Ishikawa (cell line): ENCODE data around the gene OR5H14.

ENCODE experiments used
- CEBPB ChIP-seq: IDR thresholded peaks from 2 replicates; pipeline ENCODE4 v1.6.1; 2012
- CREB1 ChIP-seq: IDR thresholded peaks from 2 replicates; pipeline ENCODE4 v1.6.1; 2012; ENCODE audit warnings: low read depth
- EGR1 ChIP-seq: IDR thresholded peaks from 2 replicates; pipeline ENCODE4 v1.6.1; 2012
- EP300 ChIP-seq: IDR thresholded peaks from 2 replicates; pipeline ENCODE4 v1.6.1; 2012; ENCODE audit warnings: borderline replicate concordance
- FOXM1 ChIP-seq: IDR thresholded peaks from 2 replicates; pipeline ENCODE4 v1.6.1; 2012; ENCODE audit warnings: low read depth, borderline replicate concordance
- NFIC ChIP-seq: IDR thresholded peaks from 2 replicates; pipeline ENCODE4 v1.6.1; 2012
- RAD21 ChIP-seq: IDR thresholded peaks from 2 replicates; pipeline ENCODE4 v1.6.1; 2012; ENCODE audit warnings: low read depth
- REST ChIP-seq: IDR thresholded peaks from 2 replicates; pipeline ENCODE4 v1.6.1; 2012; ENCODE audit warnings: low read depth, mild to moderate bottlenecking
- TAF1 ChIP-seq: IDR thresholded peaks from 2 replicates; pipeline ENCODE4 v1.6.1; 2012; ENCODE audit warnings: low read depth, mild to moderate bottlenecking
- TCF12 ChIP-seq: IDR thresholded peaks from 2 replicates; pipeline ENCODE4 v1.6.1; 2012; ENCODE audit warnings: low read depth
- TEAD4 ChIP-seq: IDR thresholded peaks from 2 replicates; pipeline ENCODE4 v1.6.1; 2012
- YY1 ChIP-seq: IDR thresholded peaks from 2 replicates; pipeline ENCODE4 v1.6.1; 2012; ENCODE audit warnings: low read depth
- ZBTB7A ChIP-seq: IDR thresholded peaks from 2 replicates; pipeline ENCODE4 v1.6.1; 2012; ENCODE audit warnings: low read depth
- TF ChIP-seq, protein P1 (sequence below): IDR thresholded peaks from 2 replicates; pipeline ENCODE4 v1.6.1; 2012
- TF ChIP-seq, protein P2 (sequence below): IDR thresholded peaks from 2 replicates; pipeline ENCODE4 v1.6.1; 2012

Gene OR5H14

DNA sequence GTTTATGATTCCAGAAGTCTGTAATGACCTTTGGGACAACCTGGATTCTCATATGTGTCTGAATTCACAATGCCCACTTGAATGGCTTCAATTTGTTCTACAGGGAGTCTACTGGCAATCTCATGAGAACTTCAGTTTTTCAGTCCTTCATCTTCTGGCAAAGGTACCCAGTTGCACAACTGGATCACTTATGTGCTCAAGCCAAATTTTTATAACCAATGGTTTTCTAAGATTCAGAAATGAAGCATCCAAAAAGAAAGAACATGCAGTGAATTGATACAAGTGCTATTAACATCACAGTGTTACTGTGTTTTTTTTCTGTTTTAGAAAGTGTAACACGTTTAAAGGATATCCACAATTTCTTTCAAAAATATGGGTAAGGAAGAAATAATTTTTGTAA lies at the start of gene OR5H14:
Gene OR5H14, plus strand, starts transcription at position 301 of the 400 bp plus-strand sequence. CDS start 1,907 bp downstream, outside the sequence.
- TF ChIP-seq TCF12: no peak
- TF ChIP-seq CREB1: no peak
- TF ChIP-seq TAF1: no peak
- no peak for TF ChIP-seq YY1
- TF ChIP-seq ZBTB7A: no peak
- TF ChIP-seq, protein P1, sequence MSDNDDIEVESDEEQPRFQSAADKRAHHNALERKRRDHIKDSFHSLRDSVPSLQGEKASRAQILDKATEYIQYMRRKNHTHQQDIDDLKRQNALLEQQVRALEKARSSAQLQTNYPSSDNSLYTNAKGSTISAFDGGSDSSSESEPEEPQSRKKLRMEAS: no peak
- TF ChIP-seq, protein P2, sequence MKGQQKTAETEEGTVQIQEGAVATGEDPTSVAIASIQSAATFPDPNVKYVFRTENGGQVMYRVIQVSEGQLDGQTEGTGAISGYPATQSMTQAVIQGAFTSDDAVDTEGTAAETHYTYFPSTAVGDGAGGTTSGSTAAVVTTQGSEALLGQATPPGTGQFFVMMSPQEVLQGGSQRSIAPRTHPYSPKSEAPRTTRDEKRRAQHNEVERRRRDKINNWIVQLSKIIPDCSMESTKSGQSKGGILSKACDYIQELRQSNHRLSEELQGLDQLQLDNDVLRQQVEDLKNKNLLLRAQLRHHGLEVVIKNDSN: no peak
- TF ChIP-seq REST: no peak

DNA sequence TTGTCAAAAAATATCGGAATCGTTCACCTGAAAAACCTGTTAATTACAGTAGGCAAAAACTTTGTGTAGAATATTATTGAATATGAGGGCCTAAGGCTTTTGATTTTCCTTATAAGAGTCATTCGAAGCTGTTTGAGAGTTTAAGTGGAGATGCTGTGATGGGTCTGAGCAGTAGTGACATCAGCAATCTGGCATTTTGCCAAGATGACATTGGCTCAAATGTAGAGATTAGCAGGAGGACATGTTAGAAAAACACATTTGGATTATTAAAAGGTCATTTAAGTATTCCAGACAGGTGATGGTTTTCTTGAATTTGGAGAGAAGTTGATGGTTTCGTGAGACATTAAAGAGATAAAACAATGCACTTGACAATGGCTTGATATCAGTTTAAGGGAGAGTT lies 47.4 kb upstream of the OR5H14 start:
- TF ChIP-seq RAD21 (no peak), CEBPB (no peak), CREB1 (no peak), REST (no peak), TAF1 (no peak), ZBTB7A (no peak), TCF12 (no peak), YY1 (no peak), TEAD4 (no peak), NFIC (no peak), FOXM1 (no peak), EP300 (no peak), EGR1 (no peak)
- TF ChIP-seq, protein P2: no peak
- TF ChIP-seq, protein P1: no peak

GRCh38 chr3:98108162-98108561 lies 39.1 kb upstream of the OR5H14 start:
- TF ChIP-seq TAF1 (no peak), TCF12 (no peak), ZBTB7A (no peak), TEAD4 (no peak), EP300 (no peak)

DNA sequence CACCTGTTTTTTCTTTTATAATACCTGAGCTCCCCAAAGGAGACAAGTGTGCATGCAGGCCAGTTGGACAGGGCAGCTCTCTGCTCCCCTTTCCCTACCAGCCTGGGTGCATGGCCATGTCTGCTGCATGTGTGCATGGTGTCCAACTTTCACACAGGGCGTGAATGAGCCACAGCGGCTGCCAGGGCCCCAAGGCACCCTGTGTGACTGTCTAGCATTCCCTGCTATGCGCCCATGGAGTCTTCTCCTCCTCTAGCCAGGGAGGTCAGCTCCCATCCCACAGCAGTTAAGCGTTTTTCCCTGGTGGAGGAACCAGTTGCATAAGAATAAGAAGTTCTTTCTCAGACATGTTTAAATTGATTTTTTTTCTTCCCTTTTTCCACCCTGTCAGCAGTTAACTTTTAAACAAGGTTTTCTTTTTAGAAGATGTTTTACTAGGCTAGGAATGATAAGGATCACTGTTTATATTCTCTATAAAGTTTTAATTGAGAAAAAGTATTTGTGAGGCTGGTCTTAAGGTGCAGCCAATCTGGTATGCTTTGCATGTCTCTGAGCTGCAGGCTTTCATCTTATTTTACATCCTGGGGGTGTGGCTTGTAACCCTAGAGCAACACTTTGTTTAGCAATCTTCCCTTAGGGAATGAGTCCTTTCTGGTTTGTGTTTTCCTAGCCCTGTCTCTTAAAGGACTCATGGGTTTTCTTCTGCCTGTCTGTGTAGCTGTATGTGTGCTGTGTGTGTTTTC lies 37.3 kb upstream of the OR5H14 start:
- no peak for TF ChIP-seq CEBPB
- no peak for TF ChIP-seq NFIC
- TF ChIP-seq FOXM1: no peak
- TF ChIP-seq EP300: no peak
- no peak for TF ChIP-seq ZBTB7A
- TF ChIP-seq YY1: no peak
- no peak for TF ChIP-seq REST
- TF ChIP-seq, protein P2: no peak
- TF ChIP-seq RAD21: no peak
- TF ChIP-seq CREB1: no peak
- no peak for TF ChIP-seq TEAD4
